ENCODE data around the gene PDGFRB. TPM values are rescaled to one million over a fixed set of nuclear protein-coding genes. Genes with fewer than 3 reads are reported as not detected.

The PDGFRB gene
- total RNA-seq, 1 experiment from 2014 or later, result 0.34 TPM

- CTCF ChIA-PET, result no interaction called here
- no peak for DNase-seq (ENCODE audit: low read depth, low spot score)
These were observed 40.3 kb upstream of the PDGFRB start for GRCh38 chr5:150195736-150196485.

More at GRCh38 chr5:150195736-150196485, 40.3 kb upstream of the PDGFRB start:
- Histone ChIP-seq H3K27me3 (ENCODE audit: insufficient read depth, low read length) (peaks cover 2% of the 10 kb centered on the region; the same call in 1 of the 2 replicates), H3K79me2 (ENCODE audit: insufficient read depth, low read length) (no peaks in the 10 kb centered on the region), H3K9me2 (ENCODE audit: insufficient read depth) (no peaks in the 10 kb centered on the region), H3K4me2 (ENCODE audit: low read length) (no peak overlapping the region), H3K9me3 (ENCODE audit: control insufficient read depth in 1 of 2, insufficient read depth in 1 of 2, low read depth in 1 of 2, low read length in 2 of 2) (no peaks in the 10 kb centered on the region), H3K4me1 (ENCODE audit: control insufficient read depth in 1 of 2, insufficient read depth in 2 of 2, low read length in 2 of 2) (no peaks in the 10 kb centered on the region), H2AFZ (ENCODE audit: low read depth, low read length, poor library complexity, severe bottlenecking) (no peak overlapping the region), H4K20me1 (ENCODE audit: insufficient read depth) (no peaks in the 10 kb centered on the region), H3K9ac (ENCODE audit: low read length) (no peak overlapping the region), H3K4me3 (replicated peaks in 1 of 2; ENCODE audit: low read depth in 1 of 2, low read length in 2 of 2) (no peak overlapping the region), H3K27ac (ENCODE audit: low read depth, low read length) (no peak overlapping the region), H3K36me3 (ENCODE audit: control insufficient read depth in 1 of 2, insufficient read depth in 2 of 2, low read length in 2 of 2) (no peaks in the 10 kb centered on the region)
- no peak for ATAC-seq
- no TSS peak for BruUV-seq (replicated peaks)
- RAD21 ChIA-PET (ENCODE audit: low non-redundant PET in 1 of 2, low total read pairs in 2 of 2, uncharacterized antibody in 2 of 2, unreplicated experiment in 2 of 2), result no interaction called here
- POLR2A ChIA-PET, result no interaction called here
- intact Hi-C loops (cut with micrococcal nuclease), result no loop called here
- TF ChIP-seq EZH2 (IDR thresholded peaks at IDR 0.05) (no peak), RAD21 (IDR thresholded peaks at IDR 0.05; ENCODE audit: low read depth) (no peak), CEBPB (IDR thresholded peaks at IDR 0.05; ENCODE audit: low read depth) (no peak), REST (IDR thresholded peaks at IDR 0.05; ENCODE audit: low read depth) (no peak), ZBTB33 (IDR thresholded peaks at IDR 0.05; ENCODE audit: extremely low read depth, insufficient replicate concordance, low read length) (no peak), JUND (IDR thresholded peaks at IDR 0.05) (no peak), SP1 (IDR thresholded peaks at IDR 0.05; ENCODE audit: low read depth) (no peak), CTCF (IDR thresholded peaks at IDR 0.05 in 2 of 3, conservative IDR thresholded peaks at IDR 0.05 in 1 of 3; ENCODE audit: borderline replicate concordance in 1 of 3, insufficient read depth in 1 of 3, low read depth in 2 of 3, low read length in 2 of 3) (no peak), YY1 (IDR thresholded peaks at IDR 0.05; ENCODE audit: extremely low read depth, insufficient replicate concordance, low read depth, low read length) (no peak), FOSL1 (IDR thresholded peaks at IDR 0.05; ENCODE audit: low read depth) (no peak)

Data from HCT116 (cell line).